Activated CD4-positive, alpha-beta T cell treated with anti-CD3 and anti-CD28 coated beads for 24 hours (primary cell): Measurements from ENCODE around the gene KRTAP10-8.
"Not testable (repeated sequence)": the region's sequence is repeated elsewhere in the genome, so short reads cannot be mapped to it uniquely, and the experiment has no call there.

Source experiments
- DNase-seq, 2 donors: peaks; one replicate each; pipeline ENCODE4 v3.0.0-alpha.2; 2020; ENCODE audit warnings: low read depth in 2 of 2

KRTAP10-8 gene

DNA sequence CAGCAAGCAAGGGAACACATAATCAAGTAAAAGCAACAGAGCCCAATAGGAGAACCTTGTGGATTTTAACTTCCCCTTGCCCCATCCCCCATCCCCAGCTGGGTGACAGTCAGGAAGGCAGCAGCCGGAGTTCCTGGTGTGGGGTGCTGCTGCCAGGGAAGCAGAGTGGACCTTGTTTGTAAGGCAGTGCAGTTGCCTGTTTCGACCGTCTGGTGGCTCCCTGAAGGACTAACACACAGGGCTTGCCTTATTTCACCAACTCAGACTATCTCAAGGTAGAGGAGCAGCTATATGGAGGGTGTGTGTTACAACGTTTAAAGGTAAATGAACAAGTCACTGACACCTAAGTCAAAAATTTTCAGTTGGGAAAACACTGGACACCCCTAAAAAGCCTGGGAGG lies 6.6 kb downstream of the KRTAP10-8 start:
- no peak for DNase-seq

DNA sequence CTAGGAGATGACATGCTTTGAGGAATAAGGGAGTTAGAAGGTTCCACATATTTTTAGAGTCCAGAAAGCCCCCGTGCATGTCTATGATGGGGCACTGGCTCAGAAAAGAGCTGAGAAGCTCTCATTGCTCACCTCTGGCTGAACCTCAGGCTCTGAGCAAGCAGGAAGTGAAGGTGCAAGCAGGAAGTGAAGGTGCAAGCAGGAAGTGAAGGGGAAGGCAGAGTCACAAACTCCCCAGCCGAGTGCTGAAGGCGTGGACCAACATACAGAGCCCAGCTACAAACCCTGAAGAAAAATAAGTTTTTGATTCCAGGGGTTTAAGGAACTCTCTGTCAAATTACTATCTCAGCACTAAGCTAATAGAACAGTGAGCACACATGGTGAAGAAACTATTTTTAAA lies 7.0 kb downstream of the KRTAP10-8 start:
- peak; percentile 12 to 32 for DNase-seq

DNA sequence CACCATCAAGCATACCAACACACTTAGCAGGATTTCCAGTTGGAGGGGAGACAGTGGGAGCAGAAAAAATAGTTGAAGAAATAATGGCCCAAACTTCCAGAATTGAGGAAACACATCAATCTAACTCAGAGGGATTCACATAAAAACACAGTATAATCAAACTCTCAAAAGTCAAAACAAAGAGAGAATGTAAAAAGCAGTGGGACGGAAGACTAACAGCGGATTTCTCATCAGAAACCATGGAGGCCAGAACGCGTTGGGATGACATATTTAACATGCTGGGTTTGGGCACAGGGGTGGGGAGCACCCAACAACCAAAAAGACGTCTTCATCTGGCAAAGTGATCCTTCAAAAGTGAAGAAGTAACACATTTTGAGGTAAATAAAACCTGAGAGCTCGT lies 8.0 kb downstream of the KRTAP10-8 start:
- no peak for DNase-seq

DNA sequence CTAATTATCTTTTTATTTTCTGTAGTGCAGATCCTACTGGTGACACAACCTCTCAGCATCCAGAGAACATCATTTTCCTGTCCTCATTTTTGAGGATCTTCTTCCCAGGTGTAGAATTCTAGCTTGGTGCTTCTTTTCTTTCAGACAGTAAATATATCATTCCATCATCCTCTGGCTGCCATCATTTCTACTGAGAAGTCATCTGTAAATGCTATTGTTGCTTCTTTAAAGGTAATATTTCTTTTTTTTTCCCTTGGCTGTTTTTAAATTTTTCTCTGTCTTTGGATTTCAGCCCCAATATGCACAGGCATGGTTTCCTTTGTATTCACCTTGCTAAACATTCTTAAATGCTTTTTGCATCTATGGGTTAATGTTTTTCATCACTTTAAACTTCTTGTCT lies 11.7 kb downstream of the KRTAP10-8 start:
- no peak for DNase-seq

DNA sequence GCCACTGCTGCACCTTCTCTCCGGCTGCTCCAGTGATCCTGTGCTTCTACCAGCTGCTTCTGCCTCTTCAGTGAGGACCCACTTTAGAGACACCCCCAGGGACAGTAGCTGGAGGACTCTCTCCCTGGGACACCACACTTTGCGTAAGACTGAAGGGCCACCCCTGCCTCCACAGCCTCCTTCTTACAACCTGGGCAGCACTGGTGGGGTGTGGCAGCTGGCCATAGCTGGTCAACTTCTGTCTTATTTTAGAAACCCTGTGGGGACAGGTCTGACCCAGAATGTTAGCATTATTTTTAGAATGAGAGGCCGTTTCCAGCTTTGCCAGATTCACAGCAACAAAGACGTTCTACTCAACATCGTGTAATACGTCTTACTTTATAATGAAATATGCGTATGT lies 13.9 kb downstream of the KRTAP10-8 start:
- no peak for DNase-seq

DNA sequence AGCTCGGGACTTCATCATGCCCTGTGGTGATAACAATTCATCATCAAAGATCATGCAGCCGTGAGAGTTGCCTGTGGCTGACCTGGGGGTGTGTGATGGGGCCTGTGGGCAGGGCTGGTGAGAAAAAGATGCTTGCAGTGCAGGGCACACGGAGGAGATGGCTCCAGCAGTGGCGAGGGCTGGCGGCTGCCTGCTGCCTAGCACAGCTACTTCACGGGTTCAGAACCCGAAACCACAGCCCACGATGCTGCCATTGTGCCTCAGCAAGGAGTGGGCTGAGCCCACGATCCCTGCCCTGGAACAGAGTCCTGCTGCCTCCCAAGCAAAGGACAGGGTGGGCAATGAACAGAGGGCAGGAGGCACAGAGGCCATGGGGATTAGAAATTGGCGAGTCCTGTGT lies 14.4 kb downstream of the KRTAP10-8 start:
- DNase-seq: no peak

DNA sequence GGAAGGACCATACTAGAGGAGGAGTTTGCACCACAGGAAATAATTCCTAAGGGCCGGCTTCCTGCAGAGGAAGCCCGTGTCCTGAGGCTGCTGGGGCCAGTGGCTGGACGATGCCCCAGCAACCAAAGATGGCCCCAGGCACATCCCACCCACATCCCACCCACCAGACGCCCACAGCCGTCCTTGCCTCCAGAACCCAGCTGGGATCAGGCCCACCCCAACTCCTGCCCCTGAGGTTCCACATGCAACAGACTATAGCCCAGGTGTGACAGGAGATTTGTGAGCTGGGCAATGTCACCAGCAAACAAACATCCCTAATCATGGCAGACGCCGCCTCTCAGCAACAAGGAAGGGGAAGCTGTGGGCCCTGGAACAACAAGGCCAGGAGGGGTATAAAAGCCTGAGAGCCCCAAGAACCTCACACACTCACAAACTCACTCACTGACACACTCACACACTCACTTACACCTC lies 14.8 kb downstream of the KRTAP10-8 start, which contains the start of gene KRTAP10-9:
TSS of gene KRTAP10-9 (plus strand) at position 421 of the 471 bp plus-strand sequence. CDS start 79 bp downstream, outside the sequence.
- DNase-seq: no peak

DNA sequence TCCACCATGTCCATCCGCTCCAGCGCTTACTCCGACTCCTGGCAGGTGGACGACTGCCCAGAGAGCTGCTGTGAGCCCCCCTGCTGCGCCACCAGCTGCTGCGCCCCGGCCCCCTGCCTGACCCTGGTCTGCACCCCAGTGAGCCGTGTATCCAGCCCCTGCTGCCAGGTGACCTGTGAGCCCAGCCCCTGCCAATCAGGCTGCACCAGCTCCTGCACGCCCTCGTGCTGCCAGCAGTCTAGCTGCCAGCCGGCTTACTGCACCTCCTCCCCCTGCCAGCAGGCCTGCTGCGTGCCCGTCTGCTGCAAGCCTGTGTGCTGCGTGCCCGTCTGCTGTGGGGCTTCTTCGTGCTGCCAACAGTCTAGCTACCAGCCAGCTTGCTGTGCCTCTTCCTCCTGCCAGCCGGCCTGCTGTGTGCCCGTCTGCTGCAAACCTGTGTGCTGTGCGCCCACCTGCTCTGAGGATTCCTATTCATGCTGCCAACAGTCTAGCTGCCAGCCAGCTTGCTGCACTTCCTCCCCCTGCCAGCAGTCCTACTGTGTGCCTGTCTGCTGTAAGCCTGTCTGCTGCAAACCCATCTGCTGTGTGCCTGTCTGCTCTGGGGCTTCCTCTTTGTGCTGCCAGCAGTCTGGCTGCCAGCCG lies 15.4 kb downstream of the KRTAP10-8 start:
- not testable (repeated sequence) for DNase-seq

DNA sequence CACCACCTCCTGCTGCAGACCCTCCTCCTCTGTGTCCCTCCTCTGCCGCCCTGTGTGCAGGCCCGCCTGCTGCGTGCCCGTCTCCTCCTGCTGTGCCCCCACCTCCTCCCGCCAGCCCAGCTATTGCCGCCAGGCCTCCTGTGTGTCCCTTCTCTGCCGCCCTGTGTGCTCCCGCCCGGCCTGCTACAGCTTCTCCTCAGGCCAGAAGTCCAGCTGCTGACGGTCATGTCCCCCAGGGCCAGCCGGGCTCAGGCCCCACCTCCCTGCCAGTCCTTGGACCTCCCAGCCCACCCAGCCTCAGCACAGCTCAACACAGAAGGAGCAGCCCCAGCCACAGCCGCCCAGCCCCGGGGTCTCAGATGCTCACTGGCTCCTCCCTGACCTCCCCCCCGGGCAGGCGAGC lies 16.0 kb downstream of the KRTAP10-8 start:
- not testable (repeated sequence) for DNase-seq

DNA sequence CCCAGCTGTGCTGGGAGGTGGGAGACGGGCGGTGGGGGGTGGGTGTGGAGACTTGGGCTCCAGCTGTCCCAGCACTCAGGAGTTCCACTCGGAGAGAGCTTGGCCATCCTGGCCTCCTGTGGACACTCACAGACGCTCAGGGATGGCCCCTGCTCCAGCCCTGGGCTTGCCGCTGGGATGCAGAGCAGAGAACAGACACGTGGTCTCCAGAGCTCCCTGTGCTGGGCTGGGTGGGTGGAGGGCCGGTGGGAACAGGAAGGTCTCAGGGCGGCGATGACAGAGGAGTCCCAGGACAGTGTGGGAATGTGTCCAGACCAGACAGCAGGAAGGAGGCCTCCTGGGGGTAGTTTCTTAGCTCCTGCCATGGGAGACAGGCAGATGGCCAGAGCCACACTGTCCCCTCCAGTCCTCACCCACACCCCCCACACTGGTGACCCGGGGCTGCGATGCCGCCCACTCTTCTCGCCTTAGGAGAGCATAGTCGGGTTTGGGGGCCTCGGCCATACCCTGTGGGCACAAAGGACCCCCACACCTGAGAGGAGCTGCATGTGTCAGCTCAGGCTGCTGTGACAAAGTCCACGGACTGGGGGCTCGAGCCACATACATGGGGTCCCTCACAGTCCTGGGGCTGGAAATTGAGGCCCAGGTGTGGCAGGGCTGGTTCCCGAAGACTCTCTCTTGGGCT lies 17.0 kb downstream of the KRTAP10-8 start:
- no peak for DNase-seq

DNA sequence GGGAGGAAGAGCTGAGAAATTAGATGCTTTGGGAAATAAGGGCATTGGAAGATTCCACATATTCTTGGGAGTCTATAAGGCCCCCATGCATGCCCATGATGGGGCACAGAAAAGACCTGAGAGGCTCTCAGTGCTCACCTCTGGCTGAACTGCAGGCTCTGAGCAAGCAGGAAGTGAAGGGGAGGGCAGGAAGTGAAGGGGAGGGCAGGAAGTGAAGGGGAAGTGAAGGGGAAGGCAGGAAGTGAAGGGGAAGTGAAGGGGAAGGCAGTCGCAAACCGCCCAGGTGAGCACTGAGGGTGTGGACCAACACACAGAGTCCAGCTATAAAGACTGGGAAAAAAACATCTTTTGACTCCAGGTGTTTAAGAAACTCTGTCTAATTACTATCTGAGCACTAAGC lies 18.6 kb downstream of the KRTAP10-8 start:
- no peak for DNase-seq

DNA sequence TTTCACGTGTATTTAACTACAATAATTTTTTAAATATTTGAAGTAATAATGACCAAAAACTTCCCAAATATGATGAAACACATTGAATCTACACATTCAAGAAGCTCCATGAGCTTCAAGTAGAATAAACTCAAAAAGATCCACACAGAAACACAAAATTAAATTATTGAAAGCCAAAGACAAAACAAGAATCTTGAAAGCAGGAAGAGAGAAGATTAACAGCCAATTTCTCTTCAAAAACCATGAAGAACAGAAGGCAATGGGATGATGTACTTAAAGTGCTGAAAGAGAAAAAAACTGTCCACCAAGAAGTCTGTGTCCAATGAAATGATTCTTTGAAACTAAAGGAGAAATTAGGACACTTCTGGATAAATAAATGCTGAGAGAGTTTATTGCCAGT lies 20.2 kb downstream of the KRTAP10-8 start:
- DNase-seq: no peak

DNA sequence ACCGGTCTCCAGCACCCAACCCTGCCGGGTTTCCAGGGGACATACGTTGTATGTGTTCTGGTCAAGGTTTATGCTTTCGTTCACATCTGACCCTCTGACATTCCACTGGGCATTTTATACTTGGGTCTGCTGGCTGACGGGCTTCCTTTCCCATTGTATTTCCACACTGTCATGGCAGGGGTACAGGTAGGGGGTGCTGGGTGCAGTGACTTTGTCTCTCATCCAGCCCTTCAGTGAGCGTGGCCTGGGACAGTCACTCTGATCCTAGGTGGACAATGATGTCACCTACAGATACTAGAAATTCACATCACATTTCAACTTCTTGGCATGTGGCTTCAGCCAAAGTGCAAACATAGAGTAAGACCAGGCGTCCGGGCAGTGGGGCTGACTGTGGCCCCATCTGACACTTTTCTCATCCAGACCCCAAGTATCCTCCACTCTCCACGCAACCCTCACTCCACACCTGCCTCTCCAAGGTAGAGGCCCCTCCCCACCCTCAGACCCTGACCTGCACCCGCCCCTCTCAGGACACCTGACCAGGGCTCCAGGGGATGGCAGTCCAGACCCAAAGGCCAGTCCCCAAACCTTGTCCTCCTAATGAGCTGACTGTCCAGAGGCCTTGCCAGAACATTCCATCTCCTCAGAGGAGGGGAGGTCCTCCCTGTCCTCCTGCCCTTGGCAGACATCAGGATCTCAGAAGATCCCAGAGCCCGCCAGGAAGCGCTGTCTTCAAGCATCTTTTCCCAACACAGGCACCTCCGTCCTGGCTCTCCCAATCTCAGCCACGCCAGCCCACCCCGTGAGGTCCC lies 24.5 kb downstream of the KRTAP10-8 start:
- no peak for DNase-seq

DNA sequence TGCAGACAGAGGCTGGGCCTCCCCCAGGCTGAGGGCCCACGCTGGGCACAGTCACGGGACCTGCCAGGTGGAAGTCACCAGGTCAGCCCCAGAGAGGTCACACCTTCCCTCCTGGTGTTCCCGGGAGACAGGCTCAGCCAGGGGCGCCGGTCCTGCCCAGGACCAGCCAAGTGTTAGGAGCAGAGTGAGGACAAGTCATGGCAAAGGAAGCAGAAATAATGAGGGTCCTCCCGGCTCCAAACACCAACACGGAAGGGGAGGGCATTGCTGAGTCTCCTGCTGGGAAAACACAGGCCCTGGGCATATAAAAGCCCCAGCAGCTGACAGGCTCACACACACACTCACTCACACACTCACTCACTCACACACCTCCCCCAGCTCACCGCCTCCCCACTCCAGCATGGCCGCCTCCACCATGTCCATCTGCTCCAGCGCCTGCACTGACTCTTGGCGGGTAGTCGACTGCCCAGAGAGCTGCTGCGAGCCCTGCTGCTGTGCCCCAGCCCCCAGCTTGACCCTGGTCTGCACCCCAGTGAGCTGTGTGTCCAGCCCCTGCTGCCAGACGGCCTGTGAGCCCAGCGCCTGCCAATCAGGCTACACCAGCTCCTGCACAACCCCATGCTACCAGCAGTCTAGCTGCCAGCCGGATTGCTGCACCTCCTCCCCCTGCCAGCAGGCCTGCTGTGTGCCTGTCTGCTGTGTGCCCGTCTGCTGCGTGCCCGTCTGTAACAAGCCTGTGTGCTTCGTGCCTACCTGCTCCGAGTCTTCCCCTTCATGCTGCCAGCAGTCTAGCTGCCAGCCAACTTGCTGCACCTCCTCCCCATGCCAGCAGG lies 25.4 kb downstream of the KRTAP10-8 start, which contains the start of gene KRTAP10-10:
TSS of gene KRTAP10-10 (plus strand) at position 339 of the 833 bp plus-strand sequence. CDS start at position 401, 62 bp downstream.
- no peak for DNase-seq

DNA sequence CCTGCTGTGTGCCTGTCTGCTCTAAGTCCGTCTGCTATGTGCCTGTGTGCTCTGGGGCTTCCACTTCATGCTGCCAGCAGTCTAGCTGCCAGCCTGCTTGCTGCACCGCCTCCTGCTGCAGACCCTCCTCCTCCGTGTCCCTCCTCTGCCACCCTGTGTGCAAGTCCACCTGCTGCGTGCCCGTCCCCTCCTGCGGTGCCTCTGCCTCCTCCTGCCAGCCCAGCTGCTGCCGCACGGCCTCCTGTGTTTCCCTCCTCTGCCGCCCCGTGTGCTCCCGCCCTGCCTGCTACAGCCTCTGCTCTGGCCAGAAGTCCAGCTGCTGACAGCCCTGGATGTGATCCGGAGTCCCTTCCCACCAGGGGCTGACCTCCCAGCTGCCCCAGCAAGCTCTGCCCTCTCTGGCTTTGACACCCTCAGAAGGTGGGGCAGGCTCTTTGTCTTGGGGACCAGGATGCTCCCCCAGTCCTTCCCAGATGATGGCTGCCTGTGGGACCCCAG lies 26.0 kb downstream of the KRTAP10-8 start:
- not testable (repeated sequence) for DNase-seq

DNA sequence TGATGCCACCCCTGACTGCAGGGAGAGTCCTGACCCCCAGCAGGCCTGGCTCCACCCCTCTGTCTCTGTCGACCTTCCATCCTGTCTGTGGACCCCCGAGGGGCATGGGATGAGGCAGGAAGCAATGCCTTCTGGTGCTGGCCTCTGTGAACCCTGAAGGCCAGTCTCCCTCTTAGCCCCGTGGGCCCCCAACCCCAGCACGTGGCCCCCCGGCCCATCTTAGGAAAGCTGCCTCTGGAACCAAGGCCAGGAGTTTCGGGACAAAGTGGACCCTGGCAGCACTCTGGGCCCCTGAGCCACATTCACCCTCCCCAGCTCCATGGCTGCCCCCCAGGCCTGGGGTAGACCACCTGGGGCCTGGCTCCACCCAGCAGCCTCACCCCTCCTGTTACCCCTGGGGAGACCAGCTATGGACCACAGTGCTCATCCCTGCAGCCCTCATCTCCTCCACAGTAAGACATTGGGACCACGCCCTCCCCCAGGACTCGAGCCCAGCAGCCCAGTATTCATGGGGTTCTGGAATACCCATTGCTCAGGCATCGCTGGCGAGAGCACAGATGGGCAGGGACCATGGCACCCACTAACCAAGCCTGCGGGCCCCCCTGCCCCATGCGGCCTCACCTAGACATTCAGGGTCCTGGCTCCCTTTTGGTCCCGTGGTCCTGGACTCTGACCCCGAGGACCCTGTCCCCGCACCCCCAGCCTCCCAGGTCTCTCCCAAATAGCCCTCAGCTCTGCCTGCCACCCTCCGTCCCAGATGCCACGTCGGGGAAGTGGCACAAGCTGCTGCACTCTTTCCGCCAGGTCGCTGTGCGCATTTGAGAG lies 26.8 kb downstream of the KRTAP10-8 start:
- not testable (repeated sequence) for DNase-seq

DNA sequence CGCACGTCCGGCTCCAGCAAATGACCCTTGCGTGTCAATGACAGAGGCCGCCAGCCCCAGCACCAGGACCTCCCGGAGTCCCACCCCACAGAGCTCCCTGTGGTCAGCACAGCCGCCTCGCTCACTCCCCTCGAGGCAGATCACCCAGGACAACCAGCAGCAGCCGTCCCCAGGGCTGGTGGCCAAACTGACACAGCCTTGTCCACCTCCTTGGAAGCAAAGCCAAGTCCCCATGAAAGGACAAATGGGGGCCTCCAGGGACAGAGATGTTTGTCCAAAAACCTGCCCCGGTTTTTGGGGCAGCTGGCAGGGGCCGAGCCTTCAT lies 27.4 kb downstream of the KRTAP10-8 start:
- no peak for DNase-seq

DNA sequence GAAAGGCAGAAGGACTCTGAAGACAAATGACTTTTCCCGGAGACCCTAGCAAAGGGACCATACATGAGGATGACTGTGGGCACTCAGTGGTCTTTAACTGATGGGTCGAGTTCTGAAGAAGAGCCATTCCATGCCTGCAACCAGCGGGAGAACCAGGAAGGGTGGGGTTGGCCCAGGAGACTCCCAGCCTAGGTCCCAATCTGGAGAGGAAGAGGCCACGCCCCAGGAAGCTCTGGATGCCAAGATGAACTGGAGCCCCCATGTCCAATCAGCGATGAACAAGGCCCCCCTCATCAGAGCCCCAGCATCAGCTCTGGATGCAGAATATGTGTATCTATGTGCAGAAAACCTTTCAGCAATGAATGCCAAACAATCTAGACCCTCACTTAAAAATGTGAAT lies 28.9 kb downstream of the KRTAP10-8 start:
- no peak for DNase-seq

DNA sequence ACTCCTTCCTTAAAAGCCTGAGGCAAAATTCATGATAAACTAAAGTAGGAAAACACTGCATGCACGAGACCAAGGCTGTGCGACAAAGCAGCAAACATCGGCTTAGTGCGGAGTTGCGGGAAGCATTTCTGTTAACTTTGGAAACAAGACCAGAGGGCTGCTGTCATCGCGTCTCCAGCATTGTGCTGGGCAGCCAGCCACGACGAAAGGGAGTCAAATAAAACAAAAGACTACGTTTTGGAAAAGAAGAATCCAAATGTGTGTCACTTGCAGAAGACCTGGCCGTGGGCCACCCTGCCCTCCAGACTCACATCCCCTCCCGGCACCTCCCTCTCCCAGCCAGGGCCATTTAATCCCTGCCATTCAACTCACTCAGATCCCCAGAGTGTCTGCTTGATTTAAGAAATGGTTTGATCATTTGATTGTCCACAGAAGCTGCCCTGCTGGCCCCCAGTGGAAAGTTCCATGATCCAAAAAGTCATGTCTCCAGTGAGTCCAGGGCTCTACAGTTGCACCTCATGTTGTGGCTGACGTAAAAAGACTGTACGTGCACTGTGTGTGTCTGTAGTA lies 31.9 kb downstream of the KRTAP10-8 start:
- DNase-seq: no peak

DNA sequence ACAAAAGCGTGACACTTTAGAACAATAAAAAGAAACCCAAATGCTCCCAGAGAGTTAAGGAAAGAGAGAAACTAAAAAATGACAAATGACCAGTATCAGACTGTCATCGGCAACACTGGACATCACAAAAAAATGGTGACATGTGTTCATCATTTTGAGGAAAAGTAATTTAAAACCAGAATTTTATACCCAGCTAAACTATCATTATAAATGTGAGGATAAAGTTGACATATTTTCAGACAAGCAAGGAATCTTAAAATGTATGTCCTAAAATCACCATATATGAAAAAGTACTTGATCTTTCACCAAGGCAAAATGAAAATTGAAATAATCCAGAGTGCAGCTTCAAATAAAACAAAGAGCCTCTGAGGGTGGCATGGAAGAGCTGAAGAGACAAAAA lies 33.0 kb downstream of the KRTAP10-8 start:
- no peak for DNase-seq
